Measurements from ENCODE around the gene SLC35F4.

Gene SLC35F4

GRCh38 chr14:57875296-57875695 is 9.4 kb upstream of the SLC35F4 start:
- in situ Hi-C loops (cut with HindIII; ENCODE audit: low pct_ligation_motif_present, low sequenced_read_pairs) = no loop called here
- no peak overlapping the region for H3K4me3 ChIP-seq (ENCODE audit: low read depth, low read length)
- no peaks in the 10 kb centered on the region for H3K27me3 ChIP-seq (replicated peaks)
- no peak overlapping the region for H3K27ac ChIP-seq
- DNase-seq = no peak
- no peaks in the 10 kb centered on the region for H3K36me3 ChIP-seq (replicated peaks)
- TF ChIP-seq CTCF (IDR thresholded peaks at IDR 0.05; ENCODE audit: low read depth, low read length, missing control alignments) = no peak

GRCh38 chr14:57871459-57872080 is 5.7 kb upstream of the SLC35F4 start:
- TF ChIP-seq CTCF (IDR thresholded peaks at IDR 0.05; ENCODE audit: low read depth, low read length, missing control alignments) = peak; percentile 82
- peak; percentile 34 for DNase-seq
- Histone ChIP-seq H3K36me3 (replicated peaks) (no peaks in the 10 kb centered on the region), H3K27me3 (replicated peaks) (peaks cover under 1% of the 10 kb centered on the region), H3K27ac (no peak overlapping the region), H3K4me3 (ENCODE audit: low read depth, low read length) (no peak overlapping the region)
- in situ Hi-C loops (cut with HindIII; ENCODE audit: low pct_ligation_motif_present, low sequenced_read_pairs) = no loop called here

- Histone ChIP-seq H3K4me3 (ENCODE audit: low read depth, low read length) (no peak overlapping the region), H3K27ac (no peak overlapping the region), H3K36me3 (replicated peaks) (no peaks in the 10 kb centered on the region), H3K27me3 (replicated peaks) (peaks cover 7% of the 10 kb centered on the region)
- no peak for DNase-seq
- in situ Hi-C loops (cut with HindIII; ENCODE audit: low pct_ligation_motif_present, low sequenced_read_pairs) = no loop called here
- no peak for TF ChIP-seq CTCF (IDR thresholded peaks at IDR 0.05; ENCODE audit: low read depth, low read length, missing control alignments)
These were observed 5.0 kb upstream of the SLC35F4 start for GRCh38 chr14:57870686-57871457.

GRCh38 chr14:57869617-57870016 is 3.7 kb upstream of the SLC35F4 start:
- no peak for DNase-seq
- TF ChIP-seq CTCF (IDR thresholded peaks at IDR 0.05; ENCODE audit: low read depth, low read length, missing control alignments) = no peak
- no peak overlapping the region for H3K4me3 ChIP-seq (ENCODE audit: low read depth, low read length)
- in situ Hi-C loops (cut with HindIII; ENCODE audit: low pct_ligation_motif_present, low sequenced_read_pairs) = no loop called here
- H3K36me3 ChIP-seq (replicated peaks) = no peaks in the 10 kb centered on the region
- H3K27ac ChIP-seq = no peak overlapping the region
- peaks cover 16% of the 10 kb centered on the region for H3K27me3 ChIP-seq (replicated peaks)

GRCh38 chr14:57866199-57866705 is 360 bp upstream of the SLC35F4 start:
- no peaks in the 10 kb centered on the region for H3K36me3 ChIP-seq (replicated peaks)
- in situ Hi-C loops (cut with HindIII; ENCODE audit: low pct_ligation_motif_present, low sequenced_read_pairs) = no loop called here
- TF ChIP-seq CTCF (IDR thresholded peaks at IDR 0.05; ENCODE audit: low read depth, low read length, missing control alignments) = no peak
- DNase-seq = no peak
- peaks cover 20% of the 10 kb centered on the region for H3K27me3 ChIP-seq (replicated peaks)
- no peak overlapping the region for H3K27ac ChIP-seq
- no peak overlapping the region for H3K4me3 ChIP-seq (ENCODE audit: low read depth, low read length)
